Measurements from ENCODE around the gene LIMD2.

The LIMD2 gene

GRCh38 chr17:63653050-63653449 lies 46.9 kb downstream of the LIMD2 start:
- WGBS = 81% methylated on average over 2 of the region's 2 CpGs
- DNase-seq = no peak
- Histone ChIP-seq H3K14ac (ENCODE audit: low read length in 2 of 2) (no peak overlapping the region), H3K27ac (ENCODE audit: low read length, poor library complexity, severe bottlenecking) (no peak overlapping the region), H3K27me3 (ENCODE audit: control insufficient read depth in 1 of 2, insufficient read depth in 1 of 2, low read length in 2 of 2) (no peaks in the 10 kb centered on the region), H3K4ac (ENCODE audit: low read depth in 1 of 2, low read length in 2 of 2) (no peak overlapping the region), H2BK15ac (ENCODE audit: low read depth, poor library complexity, severe bottlenecking) (no peak overlapping the region), H2BK12ac (ENCODE audit: low read length in 2 of 2) (no peak overlapping the region), H3K9ac (ENCODE audit: low read length) (no peak overlapping the region), H3K4me1 (ENCODE audit: control insufficient read depth, insufficient read depth, low read depth, low read length) (no peaks in the 10 kb centered on the region), H2AFZ (ENCODE audit: low read depth, low read length) (no peak overlapping the region), H3K4me2 (ENCODE audit: low read length, poor library complexity, severe bottlenecking) (no peak overlapping the region), H3K4me3 (ENCODE audit: insufficient read depth in 1 of 2, low read depth in 1 of 2, low read length in 2 of 2) (no peak overlapping the region), H2BK5ac (ENCODE audit: low read depth, low read length, poor library complexity, severe bottlenecking) (no peak overlapping the region), H2AK5ac (ENCODE audit: low read length, severe bottlenecking) (no peak overlapping the region), H4K91ac (ENCODE audit: low read length) (no peak overlapping the region), H3K23ac (ENCODE audit: low read length in 2 of 2) (no peak overlapping the region), H3K79me1 (replicated peaks; ENCODE audit: low read length, poor library complexity, severe bottlenecking) (peaks cover 11% of the 10 kb centered on the region), H2BK120ac (ENCODE audit: low read depth, low read length) (no peak overlapping the region), H4K8ac (ENCODE audit: low read length) (no peak overlapping the region), H3K36me3 (ENCODE audit: control insufficient read depth in 1 of 2, insufficient read depth in 2 of 2, low read depth in 1 of 2, low read length in 2 of 2) (peaks cover 7 to 73% of the 10 kb centered on the region in 2 experiments), H3K9me3 (ENCODE audit: control insufficient read depth, low read length) (no peaks in the 10 kb centered on the region), H3K18ac (ENCODE audit: low read depth in 1 of 2, low read length in 2 of 2) (no peak overlapping the region)

DNA sequence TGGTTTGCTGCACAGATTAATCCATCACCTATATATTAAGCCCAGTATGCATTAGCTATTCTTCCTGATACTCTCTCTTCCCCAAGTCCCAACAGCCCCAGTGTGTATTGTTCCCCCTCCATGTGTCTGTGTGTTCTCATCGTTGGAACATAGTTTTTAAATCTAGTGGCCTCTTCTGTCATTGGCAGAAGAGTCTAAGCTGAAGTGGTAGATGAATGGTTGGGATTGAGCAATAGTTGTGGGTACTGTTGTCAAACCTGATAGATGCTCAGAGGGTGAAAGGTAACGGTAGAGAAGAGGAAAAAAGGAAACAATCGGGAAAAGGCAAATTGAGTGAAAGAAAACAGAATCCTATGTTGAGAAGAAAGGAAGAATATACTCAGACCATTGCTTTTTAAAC lies 47.8 kb downstream of the LIMD2 start:
- H3K27me3 ChIP-seq (ENCODE audit: control insufficient read depth in 1 of 2, insufficient read depth in 1 of 2, low read length in 2 of 2) = no peaks in the 10 kb centered on the region
- no peak overlapping the region for H3K14ac ChIP-seq (ENCODE audit: low read length in 2 of 2)
- H3K4ac ChIP-seq (ENCODE audit: low read depth in 1 of 2, low read length in 2 of 2) = no peak overlapping the region
- 51% methylated on average over 3 of the region's 3 CpGs for WGBS
- DNase-seq = peak; percentile 23
- no peak overlapping the region for H2BK5ac ChIP-seq (ENCODE audit: low read depth, low read length, poor library complexity, severe bottlenecking)
- H2BK12ac ChIP-seq (ENCODE audit: low read length in 2 of 2) = no peak overlapping the region
- H3K4me1 ChIP-seq (ENCODE audit: control insufficient read depth, insufficient read depth, low read depth, low read length) = peaks cover under 1% of the 10 kb centered on the region
- H3K27ac ChIP-seq (ENCODE audit: low read length, poor library complexity, severe bottlenecking) = no peak overlapping the region
- peaks cover 11% of the 10 kb centered on the region for H3K79me1 ChIP-seq (replicated peaks; ENCODE audit: low read length, poor library complexity, severe bottlenecking)
- H2BK120ac ChIP-seq (ENCODE audit: low read depth, low read length) = no peak overlapping the region
- H2AK5ac ChIP-seq (ENCODE audit: low read length, severe bottlenecking) = no peak overlapping the region
- no peak overlapping the region for H3K18ac ChIP-seq (ENCODE audit: low read depth in 1 of 2, low read length in 2 of 2)
- H2AFZ ChIP-seq (ENCODE audit: low read depth, low read length) = no peak overlapping the region
- no peak overlapping the region for H4K91ac ChIP-seq (ENCODE audit: low read length)
- peaks cover 7 to 73% of the 10 kb centered on the region in 2 experiments for H3K36me3 ChIP-seq (ENCODE audit: control insufficient read depth in 1 of 2, insufficient read depth in 2 of 2, low read depth in 1 of 2, low read length in 2 of 2)
- H3K23ac ChIP-seq (ENCODE audit: low read length in 2 of 2) = no peak overlapping the region
- H3K4me3 ChIP-seq (ENCODE audit: insufficient read depth in 1 of 2, low read depth in 1 of 2, low read length in 2 of 2) = no peak overlapping the region
- H2BK15ac ChIP-seq (ENCODE audit: low read depth, poor library complexity, severe bottlenecking) = no peak overlapping the region
- no peaks in the 10 kb centered on the region for H3K9me3 ChIP-seq (ENCODE audit: control insufficient read depth, low read length)
- H3K4me2 ChIP-seq (ENCODE audit: low read length, poor library complexity, severe bottlenecking) = no peak overlapping the region
- no peak overlapping the region for H3K9ac ChIP-seq (ENCODE audit: low read length)
- H4K8ac ChIP-seq (ENCODE audit: low read length) = no peak overlapping the region

DNA sequence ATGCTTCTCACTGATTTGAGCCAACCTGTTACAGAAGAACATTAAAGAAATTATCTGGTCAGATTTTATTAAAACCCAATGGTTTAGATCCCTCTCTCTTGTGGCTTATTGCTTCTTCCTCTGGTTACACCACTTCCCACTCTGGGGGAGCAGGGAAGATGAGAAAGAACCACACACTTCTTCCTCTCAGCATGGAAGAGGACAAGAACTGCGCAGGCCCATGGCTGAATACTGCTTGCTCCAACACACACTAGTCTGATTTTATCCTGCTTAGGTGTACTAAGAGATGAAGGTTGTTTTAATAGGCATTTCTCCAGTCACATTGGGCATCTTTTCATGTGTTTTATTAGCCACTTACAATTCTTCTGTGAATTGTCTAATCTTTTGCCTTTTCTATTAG lies 50.1 kb downstream of the LIMD2 start:
- no peak overlapping the region for H4K8ac ChIP-seq (ENCODE audit: low read length)
- no peaks in the 10 kb centered on the region for H3K9me3 ChIP-seq (ENCODE audit: control insufficient read depth, low read length)
- H4K91ac ChIP-seq (ENCODE audit: low read length) = no peak overlapping the region
- H2BK12ac ChIP-seq (ENCODE audit: low read length in 2 of 2) = no peak overlapping the region
- no peak for DNase-seq
- H3K36me3 ChIP-seq (ENCODE audit: control insufficient read depth in 1 of 2, insufficient read depth in 2 of 2, low read depth in 1 of 2, low read length in 2 of 2) = peaks cover 7 to 82% of the 10 kb centered on the region in 2 experiments
- H2BK15ac ChIP-seq (ENCODE audit: low read depth, poor library complexity, severe bottlenecking) = no peak overlapping the region
- no peak overlapping the region for H3K9ac ChIP-seq (ENCODE audit: low read length)
- H2AFZ ChIP-seq (ENCODE audit: low read depth, low read length) = no peak overlapping the region
- H3K4ac ChIP-seq (ENCODE audit: low read depth in 1 of 2, low read length in 2 of 2) = no peak overlapping the region
- no peak overlapping the region for H2AK5ac ChIP-seq (ENCODE audit: low read length, severe bottlenecking)
- H3K79me1 ChIP-seq (replicated peaks; ENCODE audit: low read length, poor library complexity, severe bottlenecking) = peaks cover 11% of the 10 kb centered on the region
- no peak overlapping the region for H3K4me3 ChIP-seq (ENCODE audit: insufficient read depth in 1 of 2, low read depth in 1 of 2, low read length in 2 of 2)
- peaks cover 2% of the 10 kb centered on the region for H3K4me1 ChIP-seq (ENCODE audit: control insufficient read depth, insufficient read depth, low read depth, low read length)
- H3K27ac ChIP-seq (ENCODE audit: low read length, poor library complexity, severe bottlenecking) = no peak overlapping the region
- H3K18ac ChIP-seq (ENCODE audit: low read depth in 1 of 2, low read length in 2 of 2) = no peak overlapping the region
- H3K4me2 ChIP-seq (ENCODE audit: low read length, poor library complexity, severe bottlenecking) = no peak overlapping the region
- H3K27me3 ChIP-seq (ENCODE audit: control insufficient read depth in 1 of 2, insufficient read depth in 1 of 2, low read length in 2 of 2) = no peaks in the 10 kb centered on the region
- H2BK5ac ChIP-seq (ENCODE audit: low read depth, low read length, poor library complexity, severe bottlenecking) = no peak overlapping the region
- no peak overlapping the region for H3K14ac ChIP-seq (ENCODE audit: low read length in 2 of 2)
- WGBS = no CpG with 5 or more reads among the region's 1 CpG
- no peak overlapping the region for H2BK120ac ChIP-seq (ENCODE audit: low read depth, low read length)
- H3K23ac ChIP-seq (ENCODE audit: low read length in 2 of 2) = no peak overlapping the region

DNA sequence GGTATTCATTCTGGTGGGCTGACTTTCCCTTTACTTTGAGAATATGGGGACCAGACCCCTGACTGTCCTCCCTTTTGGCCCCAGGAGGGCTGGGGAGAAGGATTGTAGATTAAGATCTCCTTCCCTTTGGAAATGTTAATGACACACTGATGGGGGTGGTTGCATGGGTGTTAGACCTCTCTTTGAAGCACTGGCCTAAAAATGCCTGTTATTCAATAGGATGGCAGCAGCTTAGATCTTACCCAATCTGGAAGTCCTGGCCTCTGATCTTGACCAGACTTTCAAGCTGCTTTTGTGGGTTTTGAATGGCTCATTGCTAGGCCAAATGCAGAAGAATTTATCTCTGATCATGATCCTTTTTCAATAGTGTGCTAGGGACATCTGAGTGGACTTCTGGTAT lies 52.0 kb downstream of the LIMD2 start:
- H3K9ac ChIP-seq (ENCODE audit: low read length) = no peak overlapping the region
- no peak overlapping the region for H2BK5ac ChIP-seq (ENCODE audit: low read depth, low read length, poor library complexity, severe bottlenecking)
- no peak overlapping the region for H2AK5ac ChIP-seq (ENCODE audit: low read length, severe bottlenecking)
- no peak overlapping the region for H2BK15ac ChIP-seq (ENCODE audit: low read depth, poor library complexity, severe bottlenecking)
- peaks cover 2% of the 10 kb centered on the region for H3K4me1 ChIP-seq (ENCODE audit: control insufficient read depth, insufficient read depth, low read depth, low read length)
- no peak overlapping the region for H2BK120ac ChIP-seq (ENCODE audit: low read depth, low read length)
- no peaks in the 10 kb centered on the region for H3K27me3 ChIP-seq (ENCODE audit: control insufficient read depth in 1 of 2, insufficient read depth in 1 of 2, low read length in 2 of 2)
- H3K27ac ChIP-seq (ENCODE audit: low read length, poor library complexity, severe bottlenecking) = no peak overlapping the region
- no peak overlapping the region for H3K4me2 ChIP-seq (ENCODE audit: low read length, poor library complexity, severe bottlenecking)
- no peak overlapping the region for H2BK12ac ChIP-seq (ENCODE audit: low read length in 2 of 2)
- H4K8ac ChIP-seq (ENCODE audit: low read length) = no peak overlapping the region
- H3K9me3 ChIP-seq (ENCODE audit: control insufficient read depth, low read length) = no peaks in the 10 kb centered on the region
- no peak overlapping the region for H4K91ac ChIP-seq (ENCODE audit: low read length)
- no peak for DNase-seq
- no peak overlapping the region for H2AFZ ChIP-seq (ENCODE audit: low read depth, low read length)
- H3K36me3 ChIP-seq (ENCODE audit: control insufficient read depth in 1 of 2, insufficient read depth in 2 of 2, low read depth in 1 of 2, low read length in 2 of 2) = peaks cover 3 to 76% of the 10 kb centered on the region in 2 experiments
- peaks cover 12% of the 10 kb centered on the region for H3K79me1 ChIP-seq (replicated peaks; ENCODE audit: low read length, poor library complexity, severe bottlenecking)
- H3K14ac ChIP-seq (ENCODE audit: low read length in 2 of 2) = no peak overlapping the region
- H3K23ac ChIP-seq (ENCODE audit: low read length in 2 of 2) = no peak overlapping the region
- H3K4ac ChIP-seq (ENCODE audit: low read depth in 1 of 2, low read length in 2 of 2) = no peak overlapping the region
- H3K4me3 ChIP-seq (ENCODE audit: insufficient read depth in 1 of 2, low read depth in 1 of 2, low read length in 2 of 2) = no peak overlapping the region
- no peak overlapping the region for H3K18ac ChIP-seq (ENCODE audit: low read depth in 1 of 2, low read length in 2 of 2)
